TTC549 (cell line): ENCODE measurements around the gene KCNQ1.

ENCODE experiments used
- FAIRE-seq: peaks from 2 replicates; lab custom pipeline; 2012; peaks lifted over from hg19 to GRCh38; lab: Jason Lieb, UNC

KCNQ1 gene

GRCh38 chr11:2827792-2828191 lies 383.0 kb downstream of the KCNQ1 start:
- FAIRE-seq: no peak

GRCh38 chr11:2828585-2829330 lies 383.9 kb downstream of the KCNQ1 start:
- no peak for FAIRE-seq

- FAIRE-seq: no peak
These were observed 385.4 kb downstream of the KCNQ1 start for GRCh38 chr11:2830030-2830812.

- no peak for FAIRE-seq
These were observed 386.1 kb downstream of the KCNQ1 start for GRCh38 chr11:2830886-2831285.

GRCh38 chr11:2831781-2832532 lies 387.1 kb downstream of the KCNQ1 start:
- no peak for FAIRE-seq

- FAIRE-seq: no peak
These were observed 387.8 kb downstream of the KCNQ1 start for GRCh38 chr11:2832533-2833020.

GRCh38 chr11:2833051-2833715 lies 388.4 kb downstream of the KCNQ1 start:
- FAIRE-seq: no peak

- no peak for FAIRE-seq
These were observed 389.1 kb downstream of the KCNQ1 start for GRCh38 chr11:2833716-2834502.

GRCh38 chr11:2834503-2835273 lies 389.9 kb downstream of the KCNQ1 start:
- no peak for FAIRE-seq

GRCh38 chr11:2835296-2835695 lies 390.5 kb downstream of the KCNQ1 start:
- no peak for FAIRE-seq

- FAIRE-seq: no peak
These were observed 390.9 kb downstream of the KCNQ1 start for GRCh38 chr11:2835751-2836150.

GRCh38 chr11:2836315-2837095 lies 391.7 kb downstream of the KCNQ1 start:
- FAIRE-seq: no peak

GRCh38 chr11:2837096-2837601 lies 392.3 kb downstream of the KCNQ1 start:
- no peak for FAIRE-seq

GRCh38 chr11:2837651-2838050 lies 392.8 kb downstream of the KCNQ1 start:
- no peak for FAIRE-seq

- no peak for FAIRE-seq
These were observed 393.3 kb downstream of the KCNQ1 start for GRCh38 chr11:2838091-2838490.

- no peak for FAIRE-seq
These were observed 394.0 kb downstream of the KCNQ1 start for GRCh38 chr11:2838676-2839294.

GRCh38 chr11:2839395-2839943 lies 394.7 kb downstream of the KCNQ1 start:
- no peak for FAIRE-seq

- FAIRE-seq: no peak
These were observed 396.8 kb downstream of the KCNQ1 start for GRCh38 chr11:2841411-2842190.
